ENCODE measurements around the gene ARHGEF17. TPM values are rescaled to one million over a fixed set of nuclear protein-coding genes. Genes with fewer than 3 reads are reported as not detected.

The ARHGEF17 gene
- total and polyA plus RNA-seq, 2 of the 13 experiments (the other 11 are each of a cell fraction or from before 2014, with no cell fraction given): 10.7 to 28.8 TPM

DNA sequence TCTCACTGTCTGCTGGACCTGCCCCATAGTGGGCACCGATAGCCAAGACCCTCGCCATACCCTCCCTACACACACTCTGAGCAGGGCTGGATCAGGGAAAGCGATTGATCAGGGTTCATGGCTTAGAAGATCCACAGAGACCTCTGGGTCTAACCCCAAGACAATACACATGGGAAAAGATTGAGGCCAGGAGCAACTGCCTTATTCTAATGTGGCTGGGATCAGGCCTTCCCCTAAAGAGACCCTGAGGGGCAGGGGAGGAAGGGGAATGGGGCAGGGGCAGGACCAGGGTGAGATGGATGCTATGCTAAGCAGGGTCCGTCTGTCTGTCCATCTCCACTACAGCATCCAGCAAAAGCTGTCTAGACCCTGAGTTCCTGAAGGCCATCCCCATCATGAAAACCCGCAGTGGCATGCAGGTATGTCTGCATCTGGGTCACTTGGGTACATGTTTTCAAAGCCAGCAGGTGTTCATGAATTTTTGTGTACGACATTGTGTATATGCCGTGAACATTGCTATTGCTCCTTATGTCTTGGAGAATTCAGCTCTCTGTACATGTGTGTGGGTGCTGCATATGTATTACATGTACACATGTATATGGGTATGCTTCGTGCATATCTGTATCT, 52.8 kb downstream of the ARHGEF17 start:
- intact Hi-C loops (cut with micrococcal nuclease; ENCODE audit: unreplicated experiment): no loop called here
- Histone ChIP-seq H3K4me1 (ENCODE audit: insufficient read depth, low read length) (no peaks in the 10 kb centered on the region), H3K4me3 (replicated peaks in 1 of 3; ENCODE audit: insufficient read depth in 1 of 3, low read depth in 2 of 3, low read length in 3 of 3) (no peak overlapping the region), H3K9ac (ENCODE audit: insufficient read depth, low read depth, low read length) (no peak overlapping the region), H3K79me2 (ENCODE audit: insufficient read depth, low read length) (no peaks in the 10 kb centered on the region), H3K4me2 (ENCODE audit: low read depth, low read length) (no peak overlapping the region), H3K27me3 (ENCODE audit: control insufficient read depth in 1 of 2, insufficient read depth in 2 of 2, low read length in 2 of 2) (no peaks in the 10 kb centered on the region), H3K36me3 (replicated peaks in 1 of 2; ENCODE audit: control insufficient read depth in 1 of 2, insufficient read depth in 2 of 2, low read length in 2 of 2) (peaks cover 28 to 61% of the 10 kb centered on the region in 2 experiments; a peak in 4 of 5 replicates), H2AFZ (ENCODE audit: low read length) (no peak overlapping the region), H3K9me3 (ENCODE audit: low read length) (no peaks in the 10 kb centered on the region), H4K20me1 (ENCODE audit: insufficient read depth, low read length) (no peaks in the 10 kb centered on the region), H3K27ac (ENCODE audit: extremely low read length, insufficient read depth, low read length) (no peak overlapping the region)
- WGBS (ENCODE audit: low lambda C conversion rate): 96% methylated on average over 4 of the region's 8 CpGs
- in situ Hi-C loops (cut with HindIII; ENCODE audit: extremely low pct_ligation_motif_present, low pct_unique_long_range_greater_than_20kb): no loop called here
- no TSS peak for BruUV-seq (replicated peaks)
- CTCF ChIA-PET (ENCODE audit: low intra/inter-chr PET ratio, low total read pairs): interaction anchor here (0.9 to 1.7 kb wide), 4 partner anchors 9 to 66 kb away, joined by 3 to 6 read pairs (median 4); no protein-coding TSS in a partner anchor
- DNase-seq (ENCODE audit: low spot score): no peak
- ATAC-seq: no peak
- TF ChIP-seq ZBTB21 (CRISPR knock-in tag; IDR thresholded peaks at IDR 0.05): no peak
- TF ChIP-seq ZBTB2 (CRISPR knock-in tag; IDR thresholded peaks at IDR 0.05; ENCODE audit: low read depth): no peak
- TF ChIP-seq ZSCAN29 (CRISPR knock-in tag; conservative IDR thresholded peaks at IDR 0.05): no peak
- TF ChIP-seq, protein P1, sequence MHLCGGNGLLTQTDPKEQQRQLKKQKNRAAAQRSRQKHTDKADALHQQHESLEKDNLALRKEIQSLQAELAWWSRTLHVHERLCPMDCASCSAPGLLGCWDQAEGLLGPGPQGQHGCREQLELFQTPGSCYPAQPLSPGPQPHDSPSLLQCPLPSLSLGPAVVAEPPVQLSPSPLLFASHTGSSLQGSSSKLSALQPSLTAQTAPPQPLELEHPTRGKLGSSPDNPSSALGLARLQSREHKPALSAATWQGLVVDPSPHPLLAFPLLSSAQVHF (CRISPR knock-in tag; IDR thresholded peaks at IDR 0.05): no peak
- TF ChIP-seq SRSF9 (IDR thresholded peaks at IDR 0.05; ENCODE audit: borderline replicate concordance, insufficient read depth, low read depth, low read length, poor library complexity, severe bottlenecking): no peak
- TF ChIP-seq ZSCAN31 (CRISPR knock-in tag; IDR thresholded peaks at IDR 0.05; ENCODE audit: low read depth): no peak
- POLR2A ChIA-PET: interaction anchor here (1.1 to 1.3 kb wide), 2 partner anchors 33 to 53 kb away, joined by 3 to 6 read pairs; no protein-coding TSS in a partner anchor
- no peak for FAIRE-seq

Data from HepG2 (cell line).